HUES48 (cell line): ENCODE results near the gene ZNF488.

ENCODE experiments used
- H3K27ac ChIP-seq: one replicate; pipeline ENCODE4 v1.7.0; 2013; ENCODE audit warnings: low read depth, low read length, inconsistent platforms
- H3K27me3 ChIP-seq: 2 replicates; pipeline ENCODE4 v1.6.1; 2013; ENCODE audit warnings: mild to moderate bottlenecking, low read length; ENCODE audit not compliant: control insufficient read depth, insufficient read depth
- H3K36me3 ChIP-seq: 2 replicates; pipeline ENCODE4 v1.6.1; 2013; ENCODE audit warnings: low read length; ENCODE audit not compliant: control insufficient read depth, insufficient read depth
- H3K4me1 ChIP-seq: 2 replicates; pipeline ENCODE4 v1.6.1; 2013; ENCODE audit warnings: mild to moderate bottlenecking, low read length; ENCODE audit not compliant: control insufficient read depth, insufficient read depth
- H3K4me3 ChIP-seq: 2 replicates; pipeline ENCODE4 v1.5.1; 2013; ENCODE audit warnings: mild to moderate bottlenecking, low read depth, low read length
- H3K9ac ChIP-seq: 2 replicates; pipeline ENCODE4 v1.6.1; 2013; ENCODE audit warnings: mild to moderate bottlenecking, low read depth, low read length, moderate library complexity
- H3K9me3 ChIP-seq: 2 replicates; pipeline ENCODE4 v1.6.1; 2013; ENCODE audit warnings: low read length; ENCODE audit not compliant: control insufficient read depth, insufficient read depth

ZNF488 gene

GRCh38 chr10:47372726-47373125 lies 11.4 kb downstream of the ZNF488 start:
- H3K4me3 ChIP-seq, result no peak overlapping the region
- no peaks in the 10 kb centered on the region; the same call in 1 of the 2 replicates for H3K36me3 ChIP-seq
- no peaks in the 10 kb centered on the region for H3K9me3 ChIP-seq
- peaks cover 13% of the 10 kb centered on the region for H3K4me1 ChIP-seq
- no peak overlapping the region for H3K27ac ChIP-seq
- no peak overlapping the region for H3K9ac ChIP-seq
- H3K27me3 ChIP-seq, result no peaks in the 10 kb centered on the region

GRCh38 chr10:47371629-47372485 lies 12.2 kb downstream of the ZNF488 start:
- H3K9me3 ChIP-seq, result no peaks in the 10 kb centered on the region
- no peak overlapping the region for H3K4me3 ChIP-seq
- no peaks in the 10 kb centered on the region for H3K27me3 ChIP-seq
- peaks cover 13% of the 10 kb centered on the region for H3K4me1 ChIP-seq
- H3K9ac ChIP-seq, result no peak overlapping the region
- H3K36me3 ChIP-seq, result peaks cover 7% of the 10 kb centered on the region; the same call in 1 of the 2 replicates
- H3K27ac ChIP-seq, result no peak overlapping the region

GRCh38 chr10:47370878-47371277 lies 13.2 kb downstream of the ZNF488 start:
- H3K27ac ChIP-seq, result no peak overlapping the region
- H3K4me1 ChIP-seq, result peaks cover 13% of the 10 kb centered on the region
- H3K4me3 ChIP-seq, result no peak overlapping the region
- H3K27me3 ChIP-seq, result no peaks in the 10 kb centered on the region
- no peaks in the 10 kb centered on the region for H3K9me3 ChIP-seq
- H3K36me3 ChIP-seq, result peaks cover 7% of the 10 kb centered on the region; the same call in 1 of the 2 replicates
- no peak overlapping the region for H3K9ac ChIP-seq

- H3K27me3 ChIP-seq, result no peaks in the 10 kb centered on the region
Observed at GRCh38 chr10:47370015-47370767, 13.9 kb downstream of the ZNF488 start.

GRCh38 chr10:47369251-47369894 lies 14.7 kb downstream of the ZNF488 start:
- H3K4me1 ChIP-seq, result peaks cover 17% of the 10 kb centered on the region
- no peak overlapping the region for H3K27ac ChIP-seq
- peaks cover 7% of the 10 kb centered on the region; the same call in 1 of the 2 replicates for H3K36me3 ChIP-seq
- no peaks in the 10 kb centered on the region for H3K27me3 ChIP-seq
- no peak overlapping the region for H3K4me3 ChIP-seq
- H3K9me3 ChIP-seq, result no peaks in the 10 kb centered on the region
- no peak overlapping the region for H3K9ac ChIP-seq

More at GRCh38 chr10:47370015-47370767, 13.9 kb downstream of the ZNF488 start:
- Histone ChIP-seq H3K4me3 (no peak overlapping the region), H3K27ac (no peak overlapping the region), H3K4me1 (peaks cover 13% of the 10 kb centered on the region), H3K9me3 (no peaks in the 10 kb centered on the region), H3K36me3 (peaks cover 7% of the 10 kb centered on the region; the same call in 1 of the 2 replicates), H3K9ac (no peak overlapping the region)

GRCh38 chr10:47368431-47369180 lies 15.5 kb downstream of the ZNF488 start:
- no peak overlapping the region for H3K4me3 ChIP-seq
- H3K27me3 ChIP-seq, result no peaks in the 10 kb centered on the region
- peaks cover 18% of the 10 kb centered on the region for H3K4me1 ChIP-seq
- no peak overlapping the region for H3K27ac ChIP-seq
- no peak overlapping the region for H3K9ac ChIP-seq
- H3K9me3 ChIP-seq, result no peaks in the 10 kb centered on the region
- H3K36me3 ChIP-seq, result peaks cover 7% of the 10 kb centered on the region; the same call in 1 of the 2 replicates

GRCh38 chr10:47367646-47368045 lies 16.4 kb downstream of the ZNF488 start:
- no peak overlapping the region for H3K9ac ChIP-seq
- no peak overlapping the region for H3K4me3 ChIP-seq
- H3K36me3 ChIP-seq, result peaks cover 7% of the 10 kb centered on the region; the same call in 1 of the 2 replicates
- no peak overlapping the region for H3K27ac ChIP-seq
- no peaks in the 10 kb centered on the region for H3K27me3 ChIP-seq
- no peaks in the 10 kb centered on the region for H3K9me3 ChIP-seq
- H3K4me1 ChIP-seq, result peaks cover 13% of the 10 kb centered on the region

- Histone ChIP-seq H3K27me3 (no peaks in the 10 kb centered on the region), H3K4me1 (peaks cover 7% of the 10 kb centered on the region; the same call in 1 of the 2 replicates), H3K4me3 (no peak overlapping the region), H3K36me3 (peaks cover 7% of the 10 kb centered on the region; the same call in 1 of the 2 replicates), H3K9me3 (no peaks in the 10 kb centered on the region), H3K27ac (no peak overlapping the region), H3K9ac (no peak overlapping the region)
Observed at GRCh38 chr10:47366731-47367460, 17.2 kb downstream of the ZNF488 start.

- H3K9ac ChIP-seq, result no peak overlapping the region
- H3K36me3 ChIP-seq, result peaks cover 7% of the 10 kb centered on the region; the same call in 1 of the 2 replicates
- H3K27ac ChIP-seq, result no peak overlapping the region
- peaks cover 8% of the 10 kb centered on the region for H3K4me1 ChIP-seq
- H3K9me3 ChIP-seq, result no peaks in the 10 kb centered on the region
- no peak overlapping the region for H3K4me3 ChIP-seq
- H3K27me3 ChIP-seq, result no peaks in the 10 kb centered on the region
Observed at GRCh38 chr10:47366181-47366631, 17.9 kb downstream of the ZNF488 start.
